ENCODE results near the gene PAPSS1.
"Not testable (repeated sequence)": the region's sequence is repeated elsewhere in the genome, so short reads cannot be mapped to it uniquely, and the experiment has no call there.

PAPSS1 gene

GRCh38 chr4:107726131-107726925 lies 6.3 kb upstream of the PAPSS1 start:
- DNase-seq (ENCODE audit: low spot score) = not testable (repeated sequence)

GRCh38 chr4:107725281-107725859 lies 5.3 kb upstream of the PAPSS1 start:
- DNase-seq (ENCODE audit: low spot score) = no peak

GRCh38 chr4:107723331-107723730 lies 3.3 kb upstream of the PAPSS1 start:
- not testable (repeated sequence) for DNase-seq (ENCODE audit: low spot score)

- no peak for DNase-seq (ENCODE audit: low spot score)
Measured at GRCh38 chr4:107721436-107722100, 1.5 kb upstream of the PAPSS1 start.

GRCh38 chr4:107719207-107719921 lies 670 bp downstream of the PAPSS1 start:
- DNase-seq (ENCODE audit: low spot score) = peak; percentile 30

GRCh38 chr4:107718351-107718965 lies 1.6 kb downstream of the PAPSS1 start:
- no peak for DNase-seq (ENCODE audit: low spot score)

- no peak for DNase-seq (ENCODE audit: low spot score)
Measured at GRCh38 chr4:107714256-107714655, 5.8 kb downstream of the PAPSS1 start.

- DNase-seq (ENCODE audit: low spot score) = no peak
Measured at GRCh38 chr4:107712236-107712635, 7.8 kb downstream of the PAPSS1 start.

- no peak for DNase-seq (ENCODE audit: low spot score)
Measured at GRCh38 chr4:107711831-107712230, 8.2 kb downstream of the PAPSS1 start.

- DNase-seq (ENCODE audit: low spot score) = no peak
Measured at GRCh38 chr4:107710493-107711459, 9.3 kb downstream of the PAPSS1 start.

GRCh38 chr4:107709916-107710315 lies 10.1 kb downstream of the PAPSS1 start:
- no peak for DNase-seq (ENCODE audit: low spot score)

- no peak for DNase-seq (ENCODE audit: low spot score)
Measured at GRCh38 chr4:107708225-107708624, 11.8 kb downstream of the PAPSS1 start.

GRCh38 chr4:107705742-107706556 lies 14.1 kb downstream of the PAPSS1 start:
- no peak for DNase-seq (ENCODE audit: low spot score)

GRCh38 chr4:107701565-107701964 lies 18.5 kb downstream of the PAPSS1 start:
- no peak for DNase-seq (ENCODE audit: low spot score)

GRCh38 chr4:107699466-107700206 lies 20.4 kb downstream of the PAPSS1 start:
- no peak for DNase-seq (ENCODE audit: low spot score)

- not testable (repeated sequence) for DNase-seq (ENCODE audit: low spot score)
Measured at GRCh38 chr4:107696187-107696586, 23.8 kb downstream of the PAPSS1 start.

- no peak for DNase-seq (ENCODE audit: low spot score)
Measured at GRCh38 chr4:107693132-107693531, 26.9 kb downstream of the PAPSS1 start.

GRCh38 chr4:107692202-107692601 lies 27.8 kb downstream of the PAPSS1 start:
- DNase-seq (ENCODE audit: low spot score) = no peak

GRCh38 chr4:107691378-107691777 lies 28.7 kb downstream of the PAPSS1 start:
- DNase-seq (ENCODE audit: low spot score) = no peak

Measured in AG08396 (cell line).